Testis (tissue), 2 donors: ENCODE measurements around the gene ROS1.
A peak's percentile ranks its signal among the peaks of the same experiment; 100 is the strongest.

Experiments used
- POLR2A ChIP-seq: fragments of 450-650 bp; IDR thresholded peaks from one replicate; pipeline ENCODE4 v1.6.1; 2017; ENCODE audit warnings: antibody characterized with exemption, mild to moderate bottlenecking, moderate library complexity
- TF ChIP-seq, protein P1 (sequence below), 3 experiments: fragments of 450-650 bp in 2 of 3; fragments of 200-600 bp in 1 of 3; sonication (generic) in 1 of 3; IDR thresholded peaks; one replicate each; pipeline ENCODE4 v1.5.1; 2016 to 2019; ENCODE audit warnings: antibody characterized with exemption in 3 of 3, mild to moderate bottlenecking in 2 of 3, moderate library complexity in 1 of 3

DNA sequence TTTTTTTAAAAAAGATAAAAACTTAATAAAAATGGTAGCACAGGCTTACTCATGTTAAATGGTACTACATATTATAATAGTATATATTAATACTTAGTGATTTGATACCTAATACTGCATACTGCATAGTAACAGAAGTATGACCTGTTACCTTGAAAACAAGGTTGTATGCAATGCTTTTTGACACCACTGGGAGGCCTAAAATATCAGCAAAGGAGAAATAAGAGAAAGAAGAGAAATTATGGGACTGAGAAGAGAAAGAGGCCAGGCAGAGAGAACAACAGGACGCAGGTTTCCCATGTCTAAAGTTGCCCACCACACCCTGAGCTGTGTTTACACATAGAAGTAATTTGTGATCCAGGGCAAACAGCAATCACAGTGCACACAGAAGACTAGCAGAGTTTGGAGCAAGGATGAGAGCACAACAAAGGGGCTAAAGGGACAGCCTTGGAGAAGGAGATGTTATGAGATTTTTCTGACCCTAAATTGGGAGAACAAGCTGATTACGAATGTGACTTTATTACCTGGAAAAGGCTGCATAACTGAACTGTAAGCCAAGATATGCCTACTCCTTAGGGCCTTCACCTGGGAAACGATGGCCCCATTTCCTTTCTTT is 73.2 kb downstream of the ROS1 start:
- TF ChIP-seq, protein P1, sequence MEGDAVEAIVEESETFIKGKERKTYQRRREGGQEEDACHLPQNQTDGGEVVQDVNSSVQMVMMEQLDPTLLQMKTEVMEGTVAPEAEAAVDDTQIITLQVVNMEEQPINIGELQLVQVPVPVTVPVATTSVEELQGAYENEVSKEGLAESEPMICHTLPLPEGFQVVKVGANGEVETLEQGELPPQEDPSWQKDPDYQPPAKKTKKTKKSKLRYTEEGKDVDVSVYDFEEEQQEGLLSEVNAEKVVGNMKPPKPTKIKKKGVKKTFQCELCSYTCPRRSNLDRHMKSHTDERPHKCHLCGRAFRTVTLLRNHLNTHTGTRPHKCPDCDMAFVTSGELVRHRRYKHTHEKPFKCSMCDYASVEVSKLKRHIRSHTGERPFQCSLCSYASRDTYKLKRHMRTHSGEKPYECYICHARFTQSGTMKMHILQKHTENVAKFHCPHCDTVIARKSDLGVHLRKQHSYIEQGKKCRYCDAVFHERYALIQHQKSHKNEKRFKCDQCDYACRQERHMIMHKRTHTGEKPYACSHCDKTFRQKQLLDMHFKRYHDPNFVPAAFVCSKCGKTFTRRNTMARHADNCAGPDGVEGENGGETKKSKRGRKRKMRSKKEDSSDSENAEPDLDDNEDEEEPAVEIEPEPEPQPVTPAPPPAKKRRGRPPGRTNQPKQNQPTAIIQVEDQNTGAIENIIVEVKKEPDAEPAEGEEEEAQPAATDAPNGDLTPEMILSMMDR (IDR thresholded peaks at IDR 0.05) = peak in 1 of 3 experiments; percentile 45
- no peak for TF ChIP-seq POLR2A
